Superior temporal gyrus (tissue), 1 donor: Measurements from ENCODE around the gene SPEG.

Experiments used
- DNase-seq: peaks from one replicate; pipeline ENCODE4 v3.0.0-alpha.2; 2016; ENCODE audit errors: extremely low spot score

SPEG gene

DNA sequence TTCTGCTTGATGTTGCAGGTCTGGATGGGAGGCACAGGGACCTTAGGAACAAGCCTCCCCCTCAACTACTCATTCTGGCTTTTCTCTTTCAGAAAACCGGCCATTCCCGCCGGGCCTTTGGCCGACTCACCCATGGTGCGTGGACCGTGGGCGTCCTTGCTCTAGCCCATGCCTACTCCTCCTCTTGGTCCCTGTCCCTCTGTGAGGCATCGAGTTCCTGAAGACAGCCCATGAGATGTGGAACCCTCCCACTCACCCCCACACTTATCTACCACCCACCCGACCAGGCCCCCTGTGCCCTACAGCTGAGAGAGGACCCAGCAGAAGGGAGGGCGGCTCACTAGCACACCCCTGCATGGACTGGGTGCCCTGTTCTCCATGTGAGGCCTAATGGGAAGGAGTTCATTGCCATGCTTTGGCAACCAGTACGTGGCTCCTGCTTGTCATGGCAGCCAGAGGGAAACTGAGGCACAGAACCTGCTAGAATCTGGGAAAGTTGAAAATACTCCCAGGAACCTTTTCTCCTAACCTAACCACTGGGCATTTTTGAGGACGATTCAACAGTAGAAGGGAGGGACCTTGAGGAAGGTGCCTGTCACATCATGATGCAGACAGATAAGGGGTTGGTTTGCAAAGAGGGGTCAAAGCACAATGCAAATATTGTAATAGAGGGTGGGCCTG, 8.5 kb downstream of the SPEG start:
- no peak for DNase-seq

DNA sequence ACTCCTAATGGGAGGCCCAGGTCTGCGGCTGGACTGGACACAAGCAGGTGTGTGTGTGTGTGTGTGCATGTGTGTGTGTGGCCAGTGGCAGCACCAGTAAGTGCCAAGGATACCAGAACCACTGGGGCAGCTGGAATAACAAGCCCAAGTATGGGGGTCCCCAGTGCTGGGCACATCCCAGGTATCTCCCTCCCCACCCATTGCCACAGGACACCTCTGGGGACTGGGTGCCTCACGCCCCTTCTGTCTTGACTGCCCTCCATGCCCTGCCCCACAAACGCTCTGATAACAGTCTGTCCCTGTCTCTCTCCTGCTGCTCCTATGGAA, 9.0 kb downstream of the SPEG start:
- DNase-seq, result no peak

DNA sequence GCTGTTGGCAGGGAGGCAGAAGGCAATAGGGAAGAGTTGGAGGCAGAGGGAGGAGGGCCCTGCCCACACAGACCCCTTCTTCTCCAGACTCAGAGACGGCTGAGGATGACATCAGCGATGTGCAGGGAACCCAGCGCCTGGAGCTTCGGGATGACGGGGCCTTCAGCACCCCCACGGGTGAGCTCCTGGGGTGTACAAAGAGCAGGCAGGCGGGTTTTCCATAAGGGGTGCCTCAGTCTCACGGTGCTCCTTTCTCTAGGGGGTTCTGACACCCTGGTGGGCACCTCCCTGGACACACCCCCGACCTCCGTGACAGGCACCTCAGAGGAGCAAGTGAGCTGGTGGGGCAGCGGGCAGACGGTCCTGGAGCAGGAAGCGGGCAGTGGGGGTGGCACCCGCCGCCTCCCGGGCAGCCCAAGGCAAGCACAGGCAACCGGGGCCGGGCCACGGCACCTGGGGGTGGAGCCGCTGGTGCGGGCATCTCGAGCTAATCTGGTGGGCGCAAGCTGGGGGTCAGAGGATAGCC, 10.0 kb downstream of the SPEG start:
- no peak for DNase-seq

DNA sequence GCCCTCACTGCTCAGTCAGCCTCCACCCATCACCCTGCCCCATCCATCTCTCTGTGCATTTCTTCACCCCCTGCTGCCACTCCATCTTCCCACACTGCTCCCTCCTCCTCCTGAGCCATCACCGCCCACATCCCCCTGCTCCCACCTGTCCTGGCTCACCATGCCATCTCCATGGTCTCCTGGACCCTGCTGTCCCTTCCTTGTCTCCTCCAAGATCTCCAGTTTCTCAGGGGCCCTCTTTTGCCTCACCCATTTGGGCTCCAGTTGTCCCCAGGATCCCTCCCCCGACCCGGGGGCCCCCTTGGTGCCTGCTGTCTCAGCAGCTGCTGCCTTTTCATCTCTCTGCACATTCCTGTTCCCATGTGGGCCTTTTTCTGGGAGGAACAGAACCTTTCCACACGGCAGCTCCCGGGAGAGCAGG, 10.6 kb downstream of the SPEG start:
- no peak for DNase-seq

DNA sequence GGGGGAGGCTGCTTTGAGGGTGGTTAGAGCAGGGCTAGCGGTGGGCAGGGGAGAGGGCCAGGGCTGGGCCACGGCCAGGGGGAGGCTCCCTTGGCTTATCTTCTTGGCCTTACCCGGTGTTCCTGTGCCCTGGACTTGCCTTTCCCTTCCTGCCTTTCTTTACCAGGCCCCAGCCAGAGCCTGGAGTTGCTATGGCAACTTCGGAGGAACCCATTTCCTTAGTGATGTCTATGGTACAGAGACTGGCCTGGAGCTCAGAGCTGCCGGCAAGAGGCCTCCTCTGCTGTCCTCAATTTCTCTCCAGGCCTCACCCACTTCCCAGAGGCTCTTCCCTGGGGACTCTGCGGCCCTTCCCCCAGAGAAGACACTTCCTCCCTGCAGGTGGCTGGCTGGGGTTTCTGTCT, 11.5 kb downstream of the SPEG start:
- DNase-seq, result peak; percentile 51

DNA sequence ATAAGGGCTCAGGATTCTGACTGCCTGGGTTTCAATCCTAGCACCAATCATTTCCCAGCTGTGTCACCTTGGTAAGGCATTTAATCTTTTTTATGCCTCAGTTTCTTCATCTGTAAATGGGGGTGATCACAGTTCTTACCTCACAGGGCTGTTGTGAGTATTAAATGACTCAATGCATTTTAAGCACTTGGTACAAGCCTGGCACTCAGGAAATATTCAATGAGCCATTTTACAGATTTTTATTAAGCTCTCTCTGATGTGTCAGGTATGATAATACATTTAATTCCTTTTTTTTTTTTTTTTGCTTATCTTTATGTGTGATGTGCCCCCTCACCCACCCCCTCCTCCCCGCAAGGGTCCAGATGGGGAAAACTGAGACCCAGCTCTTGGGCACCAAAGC, 12.0 kb downstream of the SPEG start:
- DNase-seq, result no peak

DNA sequence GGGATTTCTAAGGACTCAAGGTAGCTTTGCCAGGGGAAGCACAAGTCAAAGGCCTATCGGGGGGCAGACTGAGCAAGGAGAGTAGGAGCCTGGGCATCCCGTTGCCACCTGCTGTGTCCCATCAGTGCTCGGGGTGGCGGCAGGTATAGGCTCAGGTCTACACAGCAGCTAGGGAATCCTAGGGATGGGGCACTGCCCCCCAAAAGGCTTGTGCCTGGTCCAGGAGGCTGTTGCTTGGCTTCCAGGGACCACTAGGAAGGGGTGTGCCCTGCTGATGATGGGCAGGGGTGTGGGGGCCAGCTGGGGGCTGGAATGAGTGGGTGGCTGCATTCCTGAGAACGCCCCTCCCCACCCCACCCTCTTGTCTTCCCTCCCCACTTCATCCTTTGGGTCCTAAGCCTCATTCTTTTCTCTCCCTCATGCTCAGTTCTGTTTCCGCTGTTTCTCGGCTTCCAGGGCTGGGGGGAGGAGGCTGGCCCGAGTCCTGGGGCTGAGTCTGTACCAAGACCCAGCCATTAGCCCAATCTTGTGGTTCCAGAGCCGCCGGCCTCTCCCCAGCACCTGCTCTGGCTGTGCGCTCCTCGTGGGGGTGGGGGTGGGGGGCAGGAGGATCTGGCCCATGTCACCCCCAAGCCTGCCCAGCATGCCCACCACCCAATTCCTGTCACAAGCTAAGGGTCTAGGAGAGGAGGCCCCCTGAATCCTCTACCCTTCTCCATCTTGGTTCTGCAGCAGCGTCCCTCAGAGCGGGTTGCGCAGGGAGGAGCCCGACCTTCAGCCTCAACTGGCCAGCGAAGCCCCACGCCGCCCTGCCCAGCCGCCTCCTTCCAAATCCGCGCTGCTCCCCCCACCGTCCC, 12.8 kb downstream of the SPEG start:
- DNase-seq, result no peak

DNA sequence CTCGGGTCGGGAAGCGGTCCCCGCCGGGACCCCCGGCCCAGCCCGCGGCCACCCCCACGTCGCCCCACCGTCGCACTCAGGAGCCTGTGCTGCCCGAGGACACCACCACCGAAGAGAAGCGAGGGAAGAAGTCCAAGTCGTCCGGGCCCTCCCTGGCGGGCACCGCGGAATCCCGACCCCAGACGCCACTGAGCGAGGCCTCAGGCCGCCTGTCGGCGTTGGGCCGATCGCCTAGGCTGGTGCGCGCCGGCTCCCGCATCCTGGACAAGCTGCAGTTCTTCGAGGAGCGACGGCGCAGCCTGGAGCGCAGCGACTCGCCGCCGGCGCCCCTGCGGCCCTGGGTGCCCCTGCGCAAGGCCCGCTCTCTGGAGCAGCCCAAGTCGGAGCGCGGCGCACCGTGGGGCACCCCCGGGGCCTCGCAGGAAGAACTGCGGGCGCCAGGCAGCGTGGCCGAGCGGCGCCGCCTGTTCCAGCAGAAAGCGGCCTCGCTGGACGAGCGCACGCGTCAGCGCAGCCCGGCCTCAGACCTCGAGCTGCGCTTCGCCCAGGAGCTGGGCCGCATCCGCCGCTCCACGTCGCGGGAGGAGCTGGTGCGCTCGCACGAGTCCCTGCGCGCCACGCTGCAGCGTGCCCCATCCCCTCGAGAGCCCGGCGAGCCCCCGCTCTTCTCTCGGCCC, 13.6 kb downstream of the SPEG start:
- no peak for DNase-seq

DNA sequence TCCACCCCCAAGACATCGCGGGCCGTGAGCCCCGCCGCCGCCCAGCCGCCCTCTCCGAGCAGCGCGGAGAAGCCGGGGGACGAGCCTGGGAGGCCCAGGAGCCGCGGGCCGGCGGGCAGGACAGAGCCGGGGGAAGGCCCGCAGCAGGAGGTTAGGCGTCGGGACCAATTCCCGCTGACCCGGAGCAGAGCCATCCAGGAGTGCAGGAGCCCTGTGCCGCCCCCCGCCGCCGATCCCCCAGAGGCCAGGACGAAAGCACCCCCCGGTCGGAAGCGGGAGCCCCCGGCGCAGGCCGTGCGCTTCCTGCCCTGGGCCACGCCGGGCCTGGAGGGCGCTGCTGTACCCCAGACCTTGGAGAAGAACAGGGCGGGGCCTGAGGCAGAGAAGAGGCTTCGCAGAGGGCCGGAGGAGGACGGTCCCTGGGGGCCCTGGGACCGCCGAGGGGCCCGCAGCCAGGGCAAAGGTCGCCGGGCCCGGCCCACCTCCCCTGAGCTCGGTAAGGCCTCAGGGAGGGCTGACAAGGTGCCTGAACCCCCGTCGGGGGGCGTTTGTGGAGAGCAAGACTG, 14.2 kb downstream of the SPEG start:
- no peak for DNase-seq

DNA sequence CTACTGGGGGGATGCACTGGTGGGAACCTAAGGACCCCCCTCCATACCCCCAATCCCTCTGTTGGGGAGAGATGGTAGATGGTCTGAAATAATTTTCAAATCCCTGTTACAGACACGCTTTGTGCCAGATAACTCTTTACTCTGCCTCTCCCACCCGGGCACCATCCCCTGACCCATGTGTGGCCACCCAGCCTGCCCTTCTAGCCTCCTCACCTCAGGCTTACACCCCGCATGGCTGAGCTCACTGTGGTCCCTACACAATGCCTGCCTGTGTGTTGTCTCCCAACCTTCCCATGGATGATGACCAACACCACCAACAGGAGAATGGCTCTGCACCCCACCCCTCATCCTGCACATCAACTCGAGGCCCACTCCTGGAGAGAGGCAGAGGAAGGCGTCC, 15.0 kb downstream of the SPEG start:
- no peak for DNase-seq

DNA sequence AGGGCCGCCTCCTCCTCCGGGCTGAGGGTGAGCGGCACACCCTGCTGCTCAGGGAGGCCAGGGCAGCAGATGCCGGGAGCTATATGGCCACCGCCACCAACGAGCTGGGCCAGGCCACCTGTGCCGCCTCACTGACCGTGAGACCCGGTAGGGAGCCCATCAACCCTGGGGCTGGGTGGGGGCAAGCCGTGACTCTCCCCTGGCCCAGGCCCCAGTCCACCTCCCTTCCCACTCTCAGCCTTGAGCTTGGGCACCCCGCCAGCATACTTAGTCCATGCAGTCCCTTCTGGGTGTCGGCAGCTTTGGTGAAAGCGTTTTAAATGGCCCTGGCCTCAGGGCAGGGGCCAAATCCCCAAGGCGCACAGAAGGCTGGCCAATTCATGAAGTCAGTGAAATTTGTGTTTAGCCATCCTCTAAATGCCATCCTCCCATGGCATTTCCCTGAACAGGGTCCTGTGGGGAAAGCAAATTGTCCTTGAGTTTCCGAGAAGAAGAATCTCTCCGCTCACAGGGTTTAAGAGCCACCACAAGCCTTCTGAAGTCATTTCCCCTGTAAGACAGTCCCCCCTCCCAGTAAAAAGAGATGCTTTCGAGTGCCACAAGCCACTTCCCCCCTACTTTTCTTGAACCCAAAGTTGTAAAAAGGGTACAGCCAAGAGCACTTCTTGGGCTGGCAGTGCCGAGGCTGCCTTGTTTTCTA, 17.2 kb downstream of the SPEG start:
- DNase-seq, result no peak

DNA sequence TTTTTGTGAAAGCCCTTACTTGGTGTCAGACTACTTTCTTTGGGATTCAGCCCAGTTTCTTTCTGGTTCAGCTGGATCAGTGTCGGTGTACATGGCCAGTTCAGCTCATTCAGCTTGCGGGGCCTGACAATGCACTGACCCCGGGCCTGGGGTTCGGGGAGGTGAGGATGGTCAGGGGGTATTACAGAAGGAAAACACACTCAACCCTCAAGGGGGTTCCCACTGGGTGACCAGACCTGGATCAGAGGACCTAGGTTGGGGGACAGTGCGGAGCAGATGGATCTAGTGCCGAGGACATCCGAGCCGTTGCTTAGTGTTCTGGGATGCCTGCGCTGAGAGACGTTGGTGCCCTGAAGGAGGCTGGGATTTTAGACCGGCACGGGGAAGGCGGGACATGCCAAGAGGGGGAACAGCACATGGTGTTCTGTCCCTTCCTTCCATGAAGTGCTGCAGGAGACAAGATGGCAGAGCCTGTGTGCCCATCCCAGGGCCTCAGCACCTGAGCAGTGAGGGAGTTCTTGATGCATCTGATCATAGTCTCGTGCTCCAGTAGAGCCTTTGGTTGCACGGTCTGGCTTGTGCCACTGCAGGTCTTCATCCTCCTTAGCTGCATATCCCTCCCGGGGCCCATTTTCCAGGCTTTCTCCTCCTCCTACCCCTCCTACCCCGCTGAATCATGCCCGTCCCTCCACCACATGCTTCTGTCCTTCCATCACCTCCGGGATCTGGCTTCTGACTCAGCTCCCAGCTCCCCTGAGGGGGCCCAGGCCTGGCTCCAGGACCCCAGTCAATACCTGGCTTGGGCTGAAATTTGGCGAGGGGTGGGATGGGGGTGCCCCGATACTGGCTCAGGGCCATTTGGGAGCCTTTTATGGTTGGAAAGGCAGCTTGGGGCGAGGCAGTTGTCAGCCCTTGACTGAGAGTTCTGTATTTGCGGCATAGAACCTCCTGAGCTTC, 18.0 kb downstream of the SPEG start:
- DNase-seq, result no peak

DNA sequence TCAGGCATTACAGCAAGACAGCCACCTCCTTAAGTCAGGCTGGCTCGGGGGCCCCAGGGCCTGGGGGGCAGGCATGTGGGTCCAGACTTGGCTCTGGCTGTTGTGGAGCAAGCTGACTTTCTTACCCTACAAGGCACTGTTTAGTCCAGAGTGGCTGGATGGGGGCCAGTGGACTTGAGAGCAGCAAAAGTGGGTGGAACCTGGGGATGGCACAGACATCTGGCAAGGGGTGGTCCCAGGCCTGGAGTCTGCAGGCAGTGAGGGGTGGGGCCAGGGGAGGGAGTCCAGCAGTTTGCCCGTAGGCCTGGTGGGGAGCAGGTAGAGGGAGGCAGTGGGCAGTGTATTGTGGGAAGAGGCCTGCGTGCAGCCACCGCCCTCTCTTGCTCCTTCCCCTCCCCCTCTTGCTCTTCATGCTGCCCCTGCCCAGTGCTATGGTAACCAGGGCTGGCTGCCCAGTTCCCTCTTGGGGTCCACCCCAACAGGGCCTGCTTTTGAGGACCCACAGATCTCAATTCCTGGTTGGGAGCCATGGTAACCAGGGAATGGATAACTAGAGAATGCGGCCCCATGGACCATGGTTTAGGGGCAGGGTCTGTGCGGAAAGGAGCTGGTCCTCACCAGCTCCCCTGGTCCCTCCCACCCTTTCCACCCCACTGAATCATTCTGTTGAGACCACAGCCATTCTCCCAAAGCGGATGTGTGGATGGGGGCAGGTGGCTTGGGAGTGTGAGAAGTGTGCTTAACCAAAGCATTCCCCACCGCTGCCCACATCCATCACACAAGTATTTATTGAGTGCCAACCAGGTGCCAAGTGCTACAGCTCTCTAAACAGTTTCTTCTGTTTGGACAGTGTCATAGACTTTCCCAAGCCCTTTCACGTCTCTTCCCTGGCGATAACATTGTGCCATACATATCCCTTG, 19.3 kb downstream of the SPEG start:
- no peak for DNase-seq

DNA sequence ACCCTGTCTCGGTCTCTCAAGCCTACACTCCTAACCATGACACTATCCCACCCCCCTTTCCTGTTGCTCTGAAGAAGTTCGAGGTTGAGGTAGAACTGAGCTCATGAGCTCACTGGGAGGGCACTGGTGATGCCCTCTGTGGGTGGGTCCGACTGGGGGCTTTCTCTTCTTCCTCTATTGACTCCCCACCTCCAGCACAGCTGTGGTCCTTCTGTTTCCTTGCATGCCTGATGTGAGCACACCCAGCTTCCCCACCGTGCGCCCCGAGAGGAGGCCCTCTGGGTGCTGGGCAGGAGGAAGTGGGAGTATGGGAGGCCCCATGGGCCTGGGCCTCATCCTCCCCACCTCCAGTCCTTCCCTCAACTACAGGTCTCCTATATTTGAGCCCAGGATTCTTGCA, 20.9 kb downstream of the SPEG start:
- DNase-seq, result no peak

DNA sequence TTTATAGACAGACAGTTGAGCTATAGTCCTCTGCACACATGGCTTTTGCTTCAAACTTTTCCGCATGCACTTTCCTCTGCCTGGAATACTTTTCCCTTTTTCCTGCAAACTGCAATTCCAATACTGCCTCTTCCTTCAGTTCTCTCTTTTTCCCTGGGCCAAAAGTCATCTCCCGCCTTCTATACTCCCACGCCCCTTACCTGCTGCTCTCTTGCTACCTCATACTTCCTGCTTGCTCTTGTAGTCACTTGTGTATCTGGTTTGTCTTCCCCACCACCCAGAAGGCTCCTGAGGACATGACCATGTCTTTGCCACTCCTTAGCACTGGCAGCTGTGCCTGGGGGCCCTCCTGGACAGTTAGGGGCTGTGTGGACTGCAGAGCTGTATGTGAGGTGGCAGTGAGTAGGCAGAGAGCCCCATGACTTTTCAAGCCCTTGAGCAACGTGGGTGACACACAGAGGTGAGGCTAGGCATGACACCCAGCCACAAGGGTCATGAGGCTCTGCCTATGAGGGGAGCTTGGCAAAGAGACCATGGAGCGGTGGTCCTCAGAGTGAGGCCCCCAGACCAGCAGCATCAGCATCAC, 23.2 kb downstream of the SPEG start:
- no peak for DNase-seq

DNA sequence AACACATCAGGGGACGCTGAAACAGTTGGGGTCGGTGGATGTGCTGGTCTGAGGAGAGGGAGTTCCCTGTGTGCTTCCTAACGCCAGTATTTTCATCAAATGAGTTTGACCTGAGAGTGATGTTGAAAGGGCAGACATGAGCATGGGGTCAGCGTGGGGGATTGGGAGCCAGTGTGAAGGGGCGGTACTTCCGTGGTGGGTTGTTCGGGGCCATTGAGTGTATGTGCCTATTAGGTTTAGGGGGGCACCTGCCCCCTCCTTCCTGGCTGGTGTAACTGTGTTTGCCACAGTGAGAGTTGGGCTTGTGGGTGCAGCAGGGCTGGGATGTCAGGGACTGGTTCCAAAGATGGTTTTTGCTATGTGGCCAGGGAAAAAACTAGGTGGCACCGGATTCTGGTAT, 24.4 kb downstream of the SPEG start:
- DNase-seq, result no peak

DNA sequence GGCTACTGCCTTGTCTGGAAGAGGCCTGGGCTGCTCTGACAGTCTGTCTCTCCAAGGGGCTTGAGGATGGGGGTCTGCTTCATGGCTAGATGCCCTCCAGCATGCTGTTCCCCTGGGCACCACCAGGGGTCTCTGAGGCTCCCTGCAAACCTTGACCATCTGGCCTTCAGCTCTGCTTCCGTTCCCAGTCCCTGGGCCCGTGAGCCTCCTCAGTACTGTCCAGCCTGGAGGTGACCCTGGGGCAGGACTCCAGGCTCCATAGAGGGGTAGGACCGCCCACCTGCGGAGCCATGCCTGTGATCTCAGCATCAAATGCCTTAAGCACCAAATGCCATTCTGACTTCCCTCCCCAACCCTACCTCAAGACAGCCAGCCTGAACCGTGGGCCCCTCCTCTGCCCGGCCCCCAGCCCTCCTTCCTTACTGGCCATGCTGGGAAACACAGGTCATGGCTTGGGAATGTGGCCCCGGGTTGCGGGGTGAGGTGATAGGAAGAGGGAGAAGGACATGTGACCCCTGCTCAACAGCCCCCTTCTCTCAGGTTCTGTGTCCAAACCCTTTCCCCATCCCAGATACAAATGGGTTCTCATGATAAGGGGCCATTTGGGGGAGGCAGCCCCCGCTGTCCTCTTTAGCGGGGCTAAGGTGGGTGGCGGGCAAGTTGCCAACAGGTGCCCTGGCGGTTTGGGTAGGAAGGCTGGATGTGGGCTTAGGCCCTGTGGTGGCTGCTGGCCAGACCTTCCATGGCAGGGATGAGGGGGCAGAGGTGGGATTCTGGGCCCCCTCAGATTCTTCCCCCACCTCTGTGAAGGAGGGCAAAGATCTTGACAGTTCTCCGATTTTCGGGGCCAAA, 25.0 kb downstream of the SPEG start:
- DNase-seq, result no peak

DNA sequence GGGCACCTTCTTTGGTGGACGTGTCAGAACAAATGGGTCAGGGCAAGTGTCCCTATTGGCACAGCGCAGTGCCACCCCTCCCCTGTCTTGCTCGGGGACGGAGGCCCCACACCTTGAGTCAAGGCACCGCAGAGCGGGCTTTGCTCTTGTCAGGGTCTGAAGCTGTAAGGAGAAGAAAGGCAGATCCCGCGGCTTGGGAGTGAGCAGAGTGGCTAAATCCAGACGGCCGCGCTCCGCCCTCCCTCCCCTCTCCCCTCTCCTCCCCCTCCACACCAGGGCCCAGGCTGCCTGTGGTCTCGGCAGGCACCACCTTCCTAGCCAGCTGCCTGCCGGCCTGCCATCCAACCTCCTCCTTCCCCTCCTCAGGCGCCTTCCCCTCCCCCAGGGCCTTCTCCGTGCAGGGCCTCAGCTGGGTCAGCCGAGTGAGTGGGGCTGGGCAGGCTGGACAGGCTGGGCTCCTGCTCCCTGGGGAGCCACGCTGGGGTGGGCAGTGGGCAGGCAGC, 25.8 kb downstream of the SPEG start:
- DNase-seq, result no peak
